ENCODE data around the gene ALPP. TPM values are rescaled to one million over a fixed set of nuclear protein-coding genes. Genes with fewer than 3 reads are reported as not detected.

ALPP gene
- total and polyA plus RNA-seq, 4 donors: 7.0 to 25.8 (median 11.5) TPM

DNA sequence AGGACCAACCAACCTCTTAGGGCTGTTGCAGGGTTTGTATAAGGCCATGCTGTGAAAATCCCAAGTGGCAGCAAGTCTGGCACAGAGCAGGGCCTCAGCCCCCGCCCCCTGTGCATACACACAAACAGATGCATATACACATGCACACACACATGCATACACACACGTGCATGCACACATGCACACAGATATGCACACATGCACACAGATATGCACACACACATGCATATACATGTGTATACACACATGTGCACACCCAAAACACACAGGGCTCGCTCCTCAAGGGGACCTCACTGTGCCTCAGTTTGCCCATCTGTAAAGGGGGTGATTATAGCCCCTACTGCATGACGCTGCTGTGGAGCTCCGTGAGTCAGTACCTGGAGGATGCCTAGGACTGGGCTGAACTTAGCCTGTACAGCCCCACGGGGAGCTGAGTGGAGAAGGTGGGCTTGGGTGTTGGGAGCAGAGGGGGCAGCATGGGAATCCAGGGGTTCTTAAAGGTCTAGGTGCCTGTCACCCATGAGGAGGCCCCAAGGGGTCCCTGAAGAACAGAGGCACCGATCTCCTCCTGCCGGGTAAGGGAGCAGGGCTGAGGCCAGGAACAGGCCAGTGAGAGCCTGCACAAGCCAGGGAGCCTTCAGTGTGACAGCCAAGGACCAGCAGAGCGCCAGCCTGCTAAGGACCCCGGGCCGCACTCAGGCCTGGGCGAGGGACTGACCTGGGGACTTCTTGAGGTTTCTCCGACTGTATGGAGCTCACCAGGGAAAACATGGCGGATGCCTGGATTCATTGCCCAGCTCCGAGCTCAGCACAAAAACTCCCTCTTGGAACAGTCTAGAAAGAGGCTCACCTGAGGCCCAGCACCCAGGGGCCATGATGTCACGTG is 53.4 kb downstream of the ALPP start:
- no peak overlapping the region for H3K4me3 ChIP-seq
- no peak for ATAC-seq (ENCODE audit: insufficient read depth, low FRiP score)
- TF ChIP-seq, protein P1, sequence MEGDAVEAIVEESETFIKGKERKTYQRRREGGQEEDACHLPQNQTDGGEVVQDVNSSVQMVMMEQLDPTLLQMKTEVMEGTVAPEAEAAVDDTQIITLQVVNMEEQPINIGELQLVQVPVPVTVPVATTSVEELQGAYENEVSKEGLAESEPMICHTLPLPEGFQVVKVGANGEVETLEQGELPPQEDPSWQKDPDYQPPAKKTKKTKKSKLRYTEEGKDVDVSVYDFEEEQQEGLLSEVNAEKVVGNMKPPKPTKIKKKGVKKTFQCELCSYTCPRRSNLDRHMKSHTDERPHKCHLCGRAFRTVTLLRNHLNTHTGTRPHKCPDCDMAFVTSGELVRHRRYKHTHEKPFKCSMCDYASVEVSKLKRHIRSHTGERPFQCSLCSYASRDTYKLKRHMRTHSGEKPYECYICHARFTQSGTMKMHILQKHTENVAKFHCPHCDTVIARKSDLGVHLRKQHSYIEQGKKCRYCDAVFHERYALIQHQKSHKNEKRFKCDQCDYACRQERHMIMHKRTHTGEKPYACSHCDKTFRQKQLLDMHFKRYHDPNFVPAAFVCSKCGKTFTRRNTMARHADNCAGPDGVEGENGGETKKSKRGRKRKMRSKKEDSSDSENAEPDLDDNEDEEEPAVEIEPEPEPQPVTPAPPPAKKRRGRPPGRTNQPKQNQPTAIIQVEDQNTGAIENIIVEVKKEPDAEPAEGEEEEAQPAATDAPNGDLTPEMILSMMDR (IDR thresholded peaks at IDR 0.05; ENCODE audit: control extremely low read depth, extremely low read depth): no peak
- H3K4me1 ChIP-seq (ENCODE audit: control insufficient read depth in 5 of 5, insufficient read depth in 5 of 5, low read length in 5 of 5): no peaks in the 10 kb centered on the region
- 85 to 90% methylated on average over 16 of the region's 16 CpGs for WGBS, 2 donors
- peaks cover 0 to 8% (median 0%) of the 10 kb centered on the region in 3 donors for H3K27me3 ChIP-seq (ENCODE audit: control insufficient read depth in 3 of 3, insufficient read depth in 3 of 3, low read length in 2 of 3)
- no peak for DNase-seq
- H3K36me3 ChIP-seq (ENCODE audit: control insufficient read depth in 4 of 4, insufficient read depth in 4 of 4, low read length in 4 of 4): no peaks in the 10 kb centered on the region
- no peaks in the 10 kb centered on the region for H3K9me3 ChIP-seq (ENCODE audit: control insufficient read depth in 4 of 4, insufficient read depth in 3 of 4, low read length in 3 of 4)
- H3K27ac ChIP-seq (ENCODE audit: low read depth in 1 of 2, low read length in 1 of 2): no peak overlapping the region
- no peak overlapping the region for H3K9ac ChIP-seq (ENCODE audit: insufficient read depth in 1 of 2, low read length in 2 of 2)

Small RNA genes lying within 50 kb of the gene (small RNA-seq; reads per million reads assigned to genes)
- gene AC068134.3 (ENCODE audit: low replicate concordance) (not detected), gene AC068134.4 (ENCODE audit: low replicate concordance) (not detected)

Other genes starting within 250 kb of the ALPP start
- gene ALPG, start 28.1 kb downstream of the ALPP start, total RNA-seq: 1 to 10 TPM; 1.0 to 1.2 TPM
- gene ALPG, start 28.1 kb downstream of the ALPP start, polyA plus RNA-seq: under 1 TPM; 0.14 to 0.76 TPM
- gene ALPI, start 77.4 kb downstream of the ALPP start, total RNA-seq: not detected
- gene ALPI, start 77.4 kb downstream of the ALPP start, polyA plus RNA-seq: not detected
- under 1 TPM; 0.09 to 0.31 TPM for gene ECEL1, start 109.1 kb downstream of the ALPP start, total RNA-seq
- under 1 TPM; 0.14 to 0.35 TPM for gene ECEL1, start 109.1 kb downstream of the ALPP start, polyA plus RNA-seq
- gene PRSS56, start 141.6 kb downstream of the ALPP start, total RNA-seq: not detected
- not detected for gene PRSS56, start 141.6 kb downstream of the ALPP start, polyA plus RNA-seq
- not detected for gene CHRND, start 147.4 kb downstream of the ALPP start, total RNA-seq
- not detected for gene CHRND, start 147.4 kb downstream of the ALPP start, polyA plus RNA-seq
- not detected for gene CHRNG, start 160.9 kb downstream of the ALPP start, total RNA-seq
- gene CHRNG, start 160.9 kb downstream of the ALPP start, polyA plus RNA-seq: not detected
- 1 to 10 TPM; 3.5 to 6.0 TPM for gene TIGD1, start 171.8 kb downstream of the ALPP start, total RNA-seq
- 1 to 10 TPM; 2.0 to 5.5 TPM for gene TIGD1, start 171.8 kb downstream of the ALPP start, polyA plus RNA-seq
- 10 to 100 TPM; 43.7 to 63.6 TPM for gene EIF4E2, start 171.9 kb downstream of the ALPP start, total RNA-seq
- gene EIF4E2, start 171.9 kb downstream of the ALPP start, polyA plus RNA-seq: 10 to 100 TPM; 68.3 to 77.7 TPM

Measured in lung (tissue), 13 donors.